Mucosa of descending colon (tissue), 3 donors: ENCODE data around the gene ARRB1. TPM values are rescaled to one million over a fixed set of nuclear protein-coding genes. Genes with fewer than 3 reads are reported as not detected.
A peak's percentile ranks its signal among the peaks of the same experiment; 100 is the strongest.

ENCODE experiments used
- ATAC-seq: fragments of 200-7000 bp; cut with Tn5 transposase; one replicate; pipeline ENCODE4 v1.9.1; 2020; ENCODE audit warnings: mild to moderate bottlenecking, moderate library complexity
- DNase-seq, 3 donors: peaks; one replicate each; pipeline ENCODE4 v3.0.0-alpha.2; 2020
- H3K36me3 ChIP-seq: fragments of 200-600 bp; one replicate; pipeline ENCODE4 v1.8.0; 2021; ENCODE audit warnings: low read depth, mild to moderate bottlenecking
- H3K4me1 ChIP-seq: fragments of 200-600 bp; one replicate; pipeline ENCODE4 v1.8.0; 2021; ENCODE audit warnings: low read depth, mild to moderate bottlenecking
- H3K4me3 ChIP-seq: fragments of 200-600 bp; one replicate; pipeline ENCODE4 v1.8.0; 2021; ENCODE audit warnings: mild to moderate bottlenecking
- H3K9me3 ChIP-seq: fragments of 200-600 bp; one replicate; pipeline ENCODE4 v1.8.0; 2021; ENCODE audit warnings: mild to moderate bottlenecking
- CTCF ChIP-seq: fragments of 200-600 bp; IDR thresholded peaks from one replicate; pipeline ENCODE4 v1.8.0; 2022; ENCODE audit warnings: antibody characterized with exemption, mild to moderate bottlenecking
- intact Hi-C, 2 donors: fragments of 100-400 bp; cut with DNase I in 1 of 2; cut with micrococcal nuclease in 1 of 2; formaldehyde crosslinking; loops; one replicate each; pipeline versions ENCODE4 v1.11.0 to v1.11.1; 2022; cut with DNase I, micrococcal nuclease
- total RNA-seq, 3 donors: library from RNA; stranded (reverse); fragmentation: NEBNext Ultra II Directional in 2 of 3; extraction: Animal tissue kit (Norgen Biotek cat#: 25700) in 2 of 3; gene quantifications; one replicate each; pipeline versions ENCODE4 v1.2.1 to v1.2.4, GENCODE V29; 2021 to 2023
- donor health status: DM: no; HTN: no; CAD: no; lungs with moderate emphysema.
- donor health status: DM: no; HTN: no; CAD: no.
- donor health status: DM: no; HTN: yes; CAD: no.

The ARRB1 gene
- total RNA-seq, 3 donors from 2014 or later: 76.7 to 128 (median 121) TPM

GRCh38 chr11:75342231-75342918 lies 9.1 kb downstream of the ARRB1 start:
- H3K4me3 ChIP-seq: no peak overlapping the region
- no peak for TF ChIP-seq CTCF
- ATAC-seq (no peak), DNase-seq (no peak)
- H3K9me3 ChIP-seq: no peaks in the 10 kb centered on the region
- intact Hi-C loops: no loop called here
- H3K36me3 ChIP-seq: no peaks in the 10 kb centered on the region
- peaks cover 92% of the 10 kb centered on the region for H3K4me1 ChIP-seq

- Histone ChIP-seq H3K9me3 (no peaks in the 10 kb centered on the region), H3K4me1 (peaks cover 89% of the 10 kb centered on the region), H3K36me3 (no peaks in the 10 kb centered on the region), H3K4me3 (no peak overlapping the region)
- intact Hi-C loops: no loop called here
- TF ChIP-seq CTCF: no peak
- DNase-seq (peak in 1 of 3 donors; percentile 50), ATAC-seq (no peak)
These were observed 9.8 kb downstream of the ARRB1 start for GRCh38 chr11:75341612-75342011.

- H3K9me3 ChIP-seq: no peaks in the 10 kb centered on the region
- H3K4me3 ChIP-seq: no peak overlapping the region
- H3K4me1 ChIP-seq: peaks cover 78% of the 10 kb centered on the region
- TF ChIP-seq CTCF: no peak
- ATAC-seq (peak; percentile 0), DNase-seq (peak in 1 of 3 donors; percentile 53)
- no peaks in the 10 kb centered on the region for H3K36me3 ChIP-seq
- intact Hi-C loops: no loop called here
These were observed 11.6 kb downstream of the ARRB1 start for GRCh38 chr11:75339685-75340409.

GRCh38 chr11:75338516-75339208 lies 12.8 kb downstream of the ARRB1 start:
- intact Hi-C loops: no loop called here
- ATAC-seq: no peak
- Histone ChIP-seq H3K36me3 (no peaks in the 10 kb centered on the region), H3K4me1 (peaks cover 78% of the 10 kb centered on the region), H3K4me3 (no peak overlapping the region), H3K9me3 (no peaks in the 10 kb centered on the region)
- TF ChIP-seq CTCF: no peak
- DNase-seq: peak in 1 of 3 donors; percentile 38

- Histone ChIP-seq H3K36me3 (no peaks in the 10 kb centered on the region), H3K4me1 (peaks cover 72% of the 10 kb centered on the region), H3K9me3 (no peaks in the 10 kb centered on the region), H3K4me3 (no peak overlapping the region)
- ATAC-seq (peak; percentile 35), DNase-seq (peak in 1 of 3 donors; percentile 36)
- intact Hi-C loops: no loop called here
- no peak for TF ChIP-seq CTCF
These were observed 14.2 kb downstream of the ARRB1 start for GRCh38 chr11:75337195-75337654.
